GM21576 (cell line): ENCODE results near the gene TCEAL9.
"Not testable (repeated sequence)": the region's sequence is repeated elsewhere in the genome, so short reads cannot be mapped to it uniquely, and the experiment has no call there.

Experiments
- ATAC-seq: cut with Tn5 transposase; IDR thresholded peaks from one replicate; pipeline ENCODE4 v1.9.1; 2021; ENCODE audit warnings: mild to moderate bottlenecking, moderate library complexity; ENCODE audit not compliant: unreplicated experiment

TCEAL9 gene

GRCh38 chrX:103372886-103373285, 16.6 kb downstream of the TCEAL9 start:
- ATAC-seq, result no peak

GRCh38 chrX:103373581-103373980, 17.3 kb downstream of the TCEAL9 start:
- ATAC-seq, result no peak

GRCh38 chrX:103376118-103376978, 20.0 kb downstream of the TCEAL9 start, which contains the start of gene BEX3:
BEX3 (plus strand) TSS chrX:103376538; CDS start chrX:103377522, 984 bp downstream.
- no peak for ATAC-seq

- ATAC-seq, result no peak
These were observed 20.6 kb downstream of the TCEAL9 start for GRCh38 chrX:103376979-103377324.

GRCh38 chrX:103378990-103379389, 22.7 kb downstream of the TCEAL9 start:
- ATAC-seq, result no peak

GRCh38 chrX:103382877-103383276, 26.6 kb downstream of the TCEAL9 start:
- no peak for ATAC-seq

GRCh38 chrX:103384672-103385071, 28.4 kb downstream of the TCEAL9 start:
- ATAC-seq, result no peak

- not testable (repeated sequence) for ATAC-seq
These were observed 29.1 kb downstream of the TCEAL9 start for GRCh38 chrX:103385283-103385830.

- ATAC-seq, result no peak
These were observed 30.0 kb downstream of the TCEAL9 start for GRCh38 chrX:103386332-103386731.

- no peak for ATAC-seq
These were observed 37.2 kb downstream of the TCEAL9 start for GRCh38 chrX:103393487-103393886.

- no peak for ATAC-seq
These were observed 39.9 kb downstream of the TCEAL9 start for GRCh38 chrX:103396186-103396585.

GRCh38 chrX:103396660-103397059, 40.4 kb downstream of the TCEAL9 start:
- ATAC-seq, result no peak

- ATAC-seq, result no peak
These were observed 41.4 kb downstream of the TCEAL9 start for GRCh38 chrX:103397707-103398106.

GRCh38 chrX:103398421-103398864, 42.1 kb downstream of the TCEAL9 start:
- no peak for ATAC-seq

- ATAC-seq, result no peak
These were observed 43.4 kb downstream of the TCEAL9 start for GRCh38 chrX:103399744-103400143.

- no peak for ATAC-seq
These were observed 44.6 kb downstream of the TCEAL9 start for GRCh38 chrX:103400931-103401330.

GRCh38 chrX:103404231-103405008, 48.1 kb downstream of the TCEAL9 start:
- ATAC-seq, result peak; percentile 94

GRCh38 chrX:103405009-103405333, 48.7 kb downstream of the TCEAL9 start:
- no peak for ATAC-seq

- no peak for ATAC-seq
These were observed 50.0 kb downstream of the TCEAL9 start for GRCh38 chrX:103406256-103406655.

- no peak for ATAC-seq
These were observed 51.5 kb downstream of the TCEAL9 start for GRCh38 chrX:103407776-103408175.
